Epithelial cell of esophagus (primary cell): ENCODE results near the gene GPR139.

ENCODE experiments used
- DNase-seq: peaks from one replicate; pipeline ENCODE4 v3.0.0; 2010; ENCODE audit warnings: low read depth
- H3K4me3 ChIP-seq: 2 replicates; pipeline ENCODE4 v1.5.1; 2011; ENCODE audit warnings: mild to moderate bottlenecking, low read length, control low read depth
- TF ChIP-seq, protein P1 (sequence below): IDR thresholded peaks from 2 replicates; pipeline ENCODE4 v1.5.1; 2011; ENCODE audit warnings: low read depth, mild to moderate bottlenecking, low read length, control low read depth, inconsistent platforms; ENCODE audit not compliant: insufficient read depth; ENCODE audit errors: missing control alignments

GPR139 gene

DNA sequence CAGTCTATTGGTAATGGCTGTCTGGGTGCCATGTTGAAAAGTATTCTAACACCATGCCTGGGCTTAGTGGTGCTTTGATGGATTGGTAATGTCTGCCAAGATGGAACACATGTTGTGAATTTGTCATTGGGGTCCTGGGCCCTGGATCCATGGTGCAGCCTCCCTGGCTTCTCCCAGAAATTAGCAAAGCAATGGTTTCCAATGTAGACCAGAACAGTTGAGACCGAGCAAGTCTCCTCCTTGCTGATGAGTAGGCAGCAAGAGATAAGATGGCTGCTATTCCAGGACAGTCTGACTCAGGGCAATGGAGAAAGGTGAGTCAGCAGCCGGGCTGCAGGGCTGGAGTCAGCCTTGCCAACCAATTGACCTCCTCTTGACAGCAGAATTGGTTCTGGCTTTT is 30.8 kb downstream of the GPR139 start:
- DNase-seq, result no peak
- TF ChIP-seq, protein P1, sequence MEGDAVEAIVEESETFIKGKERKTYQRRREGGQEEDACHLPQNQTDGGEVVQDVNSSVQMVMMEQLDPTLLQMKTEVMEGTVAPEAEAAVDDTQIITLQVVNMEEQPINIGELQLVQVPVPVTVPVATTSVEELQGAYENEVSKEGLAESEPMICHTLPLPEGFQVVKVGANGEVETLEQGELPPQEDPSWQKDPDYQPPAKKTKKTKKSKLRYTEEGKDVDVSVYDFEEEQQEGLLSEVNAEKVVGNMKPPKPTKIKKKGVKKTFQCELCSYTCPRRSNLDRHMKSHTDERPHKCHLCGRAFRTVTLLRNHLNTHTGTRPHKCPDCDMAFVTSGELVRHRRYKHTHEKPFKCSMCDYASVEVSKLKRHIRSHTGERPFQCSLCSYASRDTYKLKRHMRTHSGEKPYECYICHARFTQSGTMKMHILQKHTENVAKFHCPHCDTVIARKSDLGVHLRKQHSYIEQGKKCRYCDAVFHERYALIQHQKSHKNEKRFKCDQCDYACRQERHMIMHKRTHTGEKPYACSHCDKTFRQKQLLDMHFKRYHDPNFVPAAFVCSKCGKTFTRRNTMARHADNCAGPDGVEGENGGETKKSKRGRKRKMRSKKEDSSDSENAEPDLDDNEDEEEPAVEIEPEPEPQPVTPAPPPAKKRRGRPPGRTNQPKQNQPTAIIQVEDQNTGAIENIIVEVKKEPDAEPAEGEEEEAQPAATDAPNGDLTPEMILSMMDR, result no peak
- H3K4me3 ChIP-seq, result no peak overlapping the region

- H3K4me3 ChIP-seq, result no peak overlapping the region
- no peak for DNase-seq
- TF ChIP-seq, protein P1, result no peak
Measured at GRCh38 chr16:20041924-20042596, 31.6 kb downstream of the GPR139 start.

- DNase-seq, result no peak
- no peak overlapping the region for H3K4me3 ChIP-seq
- TF ChIP-seq, protein P1, result no peak
Measured at GRCh38 chr16:20040011-20040410, 33.7 kb downstream of the GPR139 start.

DNA sequence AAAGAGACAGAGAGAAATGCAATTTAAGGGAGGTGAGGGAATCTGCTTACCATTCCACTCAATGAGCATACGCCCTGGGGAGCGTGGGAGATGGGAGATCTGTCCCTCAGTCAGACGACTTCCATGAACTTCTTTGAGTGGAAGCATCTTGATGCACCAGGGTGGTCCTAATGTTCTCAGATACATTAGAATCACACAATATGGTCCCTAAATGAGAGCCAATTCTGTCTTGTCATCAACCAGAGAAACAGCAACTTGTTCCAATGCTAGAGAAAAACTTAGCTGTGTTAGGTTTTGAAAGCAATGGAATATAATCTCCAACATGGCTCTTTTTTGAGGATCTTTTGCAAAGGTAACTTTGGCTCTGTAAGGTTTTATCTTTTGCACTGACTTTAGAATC is 44.1 kb downstream of the GPR139 start:
- H3K4me3 ChIP-seq, result no peak overlapping the region
- no peak for DNase-seq
- TF ChIP-seq, protein P1, result no peak

DNA sequence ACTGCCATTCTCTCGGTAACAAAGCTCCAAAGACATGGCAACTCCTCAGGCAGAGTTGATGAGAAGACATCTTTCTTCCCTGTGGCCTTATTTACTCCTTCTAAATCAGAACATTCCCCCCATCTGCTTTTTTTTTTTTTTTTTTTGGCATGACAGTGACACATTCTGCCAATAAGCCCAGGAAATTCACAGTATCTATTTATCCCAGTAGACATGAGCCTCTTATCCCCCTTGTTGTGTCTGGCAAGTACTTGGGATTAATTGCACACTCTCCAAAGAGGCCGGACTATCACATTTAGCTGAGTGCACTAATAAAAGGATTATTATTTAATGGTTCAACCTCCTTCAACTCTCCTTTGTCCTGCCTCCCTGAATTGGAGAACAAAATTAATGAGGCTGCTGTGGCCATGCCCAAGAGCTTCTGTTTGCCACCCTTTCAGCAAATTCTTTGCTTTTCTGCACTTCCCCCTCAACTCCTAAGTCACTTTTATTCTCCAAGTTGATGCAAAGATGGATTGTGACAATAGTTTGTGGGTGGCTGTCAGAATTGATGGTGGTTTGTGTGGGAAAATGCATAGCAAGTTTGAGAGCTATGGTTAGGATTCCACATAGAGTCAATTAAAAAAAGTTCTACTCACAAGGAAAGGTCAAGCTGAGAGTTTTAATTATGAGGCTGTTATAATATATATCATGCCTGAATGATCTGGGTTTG is 47.2 kb downstream of the GPR139 start:
- no peak overlapping the region for H3K4me3 ChIP-seq
- TF ChIP-seq, protein P1, result no peak
- no peak for DNase-seq

DNA sequence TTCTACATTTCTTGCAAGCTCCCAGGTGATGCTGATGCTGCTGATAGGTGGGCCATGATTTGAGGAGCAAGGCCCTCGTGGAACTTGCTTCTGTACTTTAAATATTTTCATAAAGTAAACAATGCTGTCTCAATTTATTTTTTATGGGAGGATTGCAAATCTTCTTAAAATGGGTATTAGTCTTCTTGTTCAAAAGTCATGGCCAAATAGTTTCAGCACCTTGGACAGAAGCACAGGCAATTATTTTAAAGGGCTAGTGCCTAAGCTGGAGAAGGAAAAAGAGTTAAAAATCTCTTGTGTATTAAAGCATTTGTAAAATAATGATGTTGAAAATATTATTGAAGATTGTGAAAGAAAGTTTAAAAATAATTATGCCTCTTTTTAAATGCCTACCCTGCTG is 50.5 kb downstream of the GPR139 start:
- peak; percentile 17 for DNase-seq
- TF ChIP-seq, protein P1, result no peak
- no peak overlapping the region for H3K4me3 ChIP-seq

DNA sequence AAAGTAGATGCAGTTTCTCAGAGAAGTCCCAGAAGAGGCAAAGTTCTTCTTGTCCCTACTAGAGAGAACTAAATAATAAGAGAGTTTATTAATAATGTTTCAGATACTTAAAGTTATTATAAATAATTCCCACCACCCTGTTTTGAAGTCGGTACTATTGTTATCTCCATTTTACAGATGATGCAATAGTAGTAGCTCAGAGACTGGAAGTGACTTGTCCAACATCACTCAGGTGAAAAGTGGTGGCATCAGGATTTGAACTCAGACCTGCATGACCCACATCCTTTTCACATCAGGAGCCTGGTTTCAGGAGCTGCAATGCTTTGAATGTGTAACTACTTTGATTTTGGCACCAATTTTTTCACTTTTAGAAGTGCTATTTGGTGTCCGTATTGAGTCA is 52.7 kb downstream of the GPR139 start:
- no peak for DNase-seq
- no peak overlapping the region for H3K4me3 ChIP-seq
- TF ChIP-seq, protein P1, result no peak
